Lung (tissue), 12 donors: ENCODE data around the gene CKB. TPM values are rescaled to one million over a fixed set of nuclear protein-coding genes. Genes with fewer than 3 reads are reported as not detected.
"Not testable (repeated sequence)": the region's sequence is repeated elsewhere in the genome, so short reads cannot be mapped to it uniquely, and the experiment has no call there.

Experiments used
- ATAC-seq: fragments of 200-7000 bp; cut with Tn5 transposase; one replicate; pipeline ENCODE4 v1.9.1; 2020; ENCODE audit warnings: moderate number of reproducible peaks; ENCODE audit not compliant: insufficient read depth, low FRiP score
- DNase-seq, 3 donors: peaks; one replicate each; pipeline ENCODE4 v3.0.0-alpha.2; 2013 to 2017
- H3K27ac ChIP-seq, 2 donors: one replicate each; pipeline ENCODE4 v1.5.1; 2013; ENCODE audit warnings: mild to moderate bottlenecking in 2 of 2, moderate library complexity in 2 of 2, control low read depth in 1 of 2, inconsistent platforms in 1 of 2, low read depth in 1 of 2, low read length in 1 of 2
- H3K27me3 ChIP-seq, 3 donors: one replicate each; pipeline ENCODE4 v1.5.1; 2013; ENCODE audit warnings: low read length in 2 of 3; ENCODE audit not compliant: control insufficient read depth in 3 of 3, insufficient read depth in 3 of 3
- H3K36me3 ChIP-seq, 4 donors: one replicate each; pipeline ENCODE4 v1.5.1; 2013; ENCODE audit warnings: low read length in 4 of 4, mild to moderate bottlenecking in 1 of 4, moderate library complexity in 1 of 4; ENCODE audit not compliant: control insufficient read depth in 4 of 4, insufficient read depth in 4 of 4
- H3K4me1 ChIP-seq, 5 donors: one replicate each; pipeline ENCODE4 v1.5.1; 2013; ENCODE audit warnings: low read length in 5 of 5, mild to moderate bottlenecking in 2 of 5, moderate library complexity in 1 of 5; ENCODE audit not compliant: control insufficient read depth in 5 of 5, insufficient read depth in 5 of 5
- H3K4me3 ChIP-seq: one replicate; pipeline ENCODE4 v1.5.1; 2013; ENCODE audit warnings: mild to moderate bottlenecking, control low read depth, moderate library complexity
- H3K9ac ChIP-seq, 2 donors: one replicate each; pipeline ENCODE4 v1.5.1; 2013; ENCODE audit warnings: low read length in 2 of 2, control low read depth in 1 of 2; ENCODE audit not compliant: insufficient read depth in 1 of 2
- H3K9me3 ChIP-seq, 4 donors: one replicate each; pipeline ENCODE4 v1.5.1; 2013; ENCODE audit warnings: low read length in 3 of 4, mild to moderate bottlenecking in 1 of 4, moderate library complexity in 1 of 4; ENCODE audit not compliant: control insufficient read depth in 4 of 4, insufficient read depth in 3 of 4
- WGBS, 2 donors: extraction: QIAGEN DNeasy Blood & Tissue Kit; methylation state at CpG; one replicate each; pipeline ENCODE4 v1.1.7; 2013; 5-methylcytosine and 5-hydroxymethylcytosine counted together
- polyA plus RNA-seq, 2 donors: library from polyadenylated mRNA; stranded (reverse); fragments of 200-250 nt; gene quantifications; one replicate each; pipeline ENCODE4 v1.2.1, GENCODE V29; 2013
- total RNA-seq, 2 donors: library from RNA; depleted of rRNA in 1 of 2; stranded (reverse); fragments of >200 nt in 1 of 2; gene quantifications; one replicate each; pipeline ENCODE4 v1.2.1, GENCODE V29; 2014 to 2021
- TF ChIP-seq, protein P1 (sequence below): IDR thresholded peaks from 2 replicates; pipeline ENCODE4 v1.5.1; 2012; ENCODE audit warnings: mild to moderate bottlenecking; ENCODE audit errors: control extremely low read depth, extremely low read depth
- donor health status: control.
- donor health status: control.
- donor health status: Bipolar disorder and iron deficiency.
- donor health status: healthy.
- donor health status: DM: yes; HTN: yes; CAD: no.

Gene CKB
- total and polyA plus RNA-seq, 4 donors, result 111 to 356 (median 277) TPM

DNA sequence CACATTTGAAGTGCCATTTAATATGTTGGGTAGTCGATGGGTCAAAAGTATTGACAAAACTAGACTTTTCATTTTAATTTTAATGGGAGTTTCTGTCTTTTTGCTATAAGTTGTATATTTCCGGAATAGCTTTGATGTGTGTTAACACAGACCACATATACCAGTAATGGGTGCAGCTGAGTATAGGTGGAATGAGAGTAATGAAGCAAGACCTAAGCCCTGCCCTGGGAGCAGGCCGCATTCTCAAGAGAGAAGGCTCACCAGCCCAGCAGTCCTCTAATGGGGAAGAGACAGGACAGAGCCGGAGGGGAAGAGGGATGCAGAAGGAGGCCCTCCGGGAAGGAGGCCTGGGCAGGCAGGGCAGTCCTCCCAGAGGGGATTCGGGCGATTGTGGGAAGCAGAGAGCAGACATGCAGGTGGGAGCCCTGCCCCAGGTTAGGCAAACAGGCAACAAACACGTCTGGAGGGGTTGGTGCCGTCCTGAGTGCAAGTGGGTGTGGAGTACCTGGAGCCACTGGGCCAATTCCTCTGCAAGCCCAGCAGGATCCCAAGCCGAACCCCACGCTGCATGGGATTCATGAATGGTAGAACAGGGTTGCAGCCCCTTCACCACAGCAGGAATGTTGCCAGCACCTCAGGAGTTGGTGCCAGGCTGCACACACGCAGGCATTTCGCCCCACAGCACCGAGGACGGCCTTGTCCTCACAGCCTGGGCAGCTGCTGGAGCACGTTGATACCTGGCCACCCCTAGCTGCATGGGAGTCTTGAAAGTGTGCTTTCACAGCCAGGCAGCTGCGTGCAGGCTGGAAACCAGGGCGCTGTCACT, 7.8 kb downstream of the CKB start:
- H3K4me1 ChIP-seq, result peaks cover 0 to 32% (median 15%) of the 10 kb centered on the region in 5 donors
- no peaks in the 10 kb centered on the region for H3K27me3 ChIP-seq
- 80 to 81% methylated on average over 18 of the region's 18 CpGs for WGBS, 2 donors
- H3K27ac ChIP-seq, result peak overlapping the region in 1 of 2 donors; percentile 55
- H3K9me3 ChIP-seq, result no peaks in the 10 kb centered on the region
- TF ChIP-seq, protein P1, sequence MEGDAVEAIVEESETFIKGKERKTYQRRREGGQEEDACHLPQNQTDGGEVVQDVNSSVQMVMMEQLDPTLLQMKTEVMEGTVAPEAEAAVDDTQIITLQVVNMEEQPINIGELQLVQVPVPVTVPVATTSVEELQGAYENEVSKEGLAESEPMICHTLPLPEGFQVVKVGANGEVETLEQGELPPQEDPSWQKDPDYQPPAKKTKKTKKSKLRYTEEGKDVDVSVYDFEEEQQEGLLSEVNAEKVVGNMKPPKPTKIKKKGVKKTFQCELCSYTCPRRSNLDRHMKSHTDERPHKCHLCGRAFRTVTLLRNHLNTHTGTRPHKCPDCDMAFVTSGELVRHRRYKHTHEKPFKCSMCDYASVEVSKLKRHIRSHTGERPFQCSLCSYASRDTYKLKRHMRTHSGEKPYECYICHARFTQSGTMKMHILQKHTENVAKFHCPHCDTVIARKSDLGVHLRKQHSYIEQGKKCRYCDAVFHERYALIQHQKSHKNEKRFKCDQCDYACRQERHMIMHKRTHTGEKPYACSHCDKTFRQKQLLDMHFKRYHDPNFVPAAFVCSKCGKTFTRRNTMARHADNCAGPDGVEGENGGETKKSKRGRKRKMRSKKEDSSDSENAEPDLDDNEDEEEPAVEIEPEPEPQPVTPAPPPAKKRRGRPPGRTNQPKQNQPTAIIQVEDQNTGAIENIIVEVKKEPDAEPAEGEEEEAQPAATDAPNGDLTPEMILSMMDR, result no peak
- no peak overlapping the region for H3K9ac ChIP-seq
- ATAC-seq, result no peak
- no peak overlapping the region for H3K4me3 ChIP-seq
- H3K36me3 ChIP-seq, result peaks cover 0 to 11% (median 4%) of the 10 kb centered on the region in 4 donors
- no peak for DNase-seq

DNA sequence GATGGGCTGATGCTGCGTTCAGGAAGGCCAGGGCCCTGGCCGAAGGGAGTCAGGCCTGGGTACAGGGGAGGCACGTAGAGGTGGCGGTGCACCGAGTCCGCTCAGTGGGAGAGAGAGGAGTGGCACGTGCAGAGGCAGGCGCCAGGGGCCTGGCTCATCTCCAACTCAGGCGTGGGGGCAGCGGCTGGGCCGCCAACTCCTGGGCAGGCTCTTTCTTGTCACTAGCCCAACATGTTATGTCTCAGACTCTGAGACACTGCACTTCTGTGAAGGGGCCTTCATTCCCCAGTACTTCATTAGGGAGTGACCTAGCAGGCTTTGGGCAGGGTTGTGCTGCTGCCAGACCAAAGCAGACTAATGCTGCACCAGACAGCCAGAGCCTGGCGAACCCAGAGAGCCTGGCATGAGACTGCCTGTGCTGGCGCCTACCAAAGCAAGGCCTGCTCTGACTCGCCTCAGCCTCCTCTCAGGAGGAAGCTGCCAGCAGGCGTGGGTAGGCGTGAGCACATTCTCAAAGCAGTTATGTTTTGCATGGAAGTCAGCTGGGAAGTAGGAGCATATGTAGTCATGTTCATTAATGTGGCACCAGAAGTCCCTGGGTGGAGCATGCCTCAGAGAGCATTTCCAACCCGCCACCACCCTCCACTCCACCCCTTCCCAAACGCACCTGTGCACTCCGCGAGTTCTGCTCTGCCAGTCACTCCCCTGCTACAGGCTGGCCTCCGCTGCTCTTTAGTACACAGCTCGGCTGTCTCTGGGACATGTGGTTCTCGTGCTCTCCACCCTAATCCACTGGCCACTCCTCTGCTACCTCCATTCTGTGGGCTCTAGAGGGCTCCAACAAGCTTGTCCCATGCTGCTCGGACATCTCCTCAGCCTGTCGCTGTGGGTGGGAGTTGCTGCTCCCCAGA, 9.7 kb downstream of the CKB start:
- peaks cover 0 to 13% (median 5%) of the 10 kb centered on the region in 4 donors for H3K36me3 ChIP-seq
- H3K27me3 ChIP-seq, result no peaks in the 10 kb centered on the region
- H3K9ac ChIP-seq, result peak overlapping the region in 1 of 2 donors; percentile 19
- ATAC-seq, result peak; percentile 71
- H3K4me1 ChIP-seq, result peaks cover 0 to 15% (median 8%) of the 10 kb centered on the region in 5 donors
- TF ChIP-seq, protein P1, result no peak
- no peaks in the 10 kb centered on the region for H3K9me3 ChIP-seq
- H3K4me3 ChIP-seq, result no peak overlapping the region
- 42 to 74% methylated on average over 25 of the region's 25 CpGs for WGBS, 2 donors
- DNase-seq, result peak; percentile 52 to 88 (median 80)
- peak overlapping the region; percentile 26 to 89 for H3K27ac ChIP-seq

DNA sequence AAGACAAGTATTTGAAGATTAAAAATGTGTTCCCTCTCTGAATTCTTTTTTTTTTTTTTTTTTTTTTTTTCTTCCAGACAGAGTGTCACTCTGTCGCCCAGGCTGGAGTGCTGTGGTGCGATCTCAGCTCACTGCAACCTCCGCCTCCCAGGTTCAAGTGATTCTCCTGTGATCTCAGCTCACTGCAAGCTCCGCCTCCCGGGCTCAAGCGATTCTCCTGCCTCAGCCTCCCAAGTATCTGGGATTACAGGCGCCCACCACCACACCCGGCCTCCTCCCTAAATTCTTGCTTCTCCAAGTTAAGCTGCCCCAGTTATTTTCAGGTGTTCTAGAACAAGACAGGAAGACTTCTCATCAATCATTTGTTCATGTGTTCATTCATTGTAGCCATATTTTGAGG, 10.4 kb downstream of the CKB start:
- not testable (repeated sequence) for H3K9me3 ChIP-seq, H3K4me1 ChIP-seq, ATAC-seq, DNase-seq, H3K27me3 ChIP-seq, H3K4me3 ChIP-seq
- H3K9ac ChIP-seq, result peak overlapping the region in 1 of 2 donors; percentile 19
- peak overlapping the region in 1 of 2 donors; percentile 89 for H3K27ac ChIP-seq
- H3K36me3 ChIP-seq, result peaks cover 0 to 15% (median 5%) of the 10 kb centered on the region in 4 donors
- 86 to 95% methylated on average over 8 of the region's 8 CpGs for WGBS, 2 donors
